Medulla oblongata (tissue), 1 donor: ENCODE results near the gene COPS3.

Experiments
- DNase-seq: peaks from one replicate; pipeline ENCODE4 v3.0.0-alpha.2; 2015; ENCODE audit errors: extremely low spot score

COPS3 gene

GRCh38 chr17:17280613-17281549 is at the start of gene COPS3:
Gene COPS3 (minus strand): TSS chr17:17281246. CDS start chr17:17281186, 60 bp downstream.
- DNase-seq, result peak; percentile 99

- no peak for DNase-seq
These were observed 47.2 kb upstream of the COPS3 start for GRCh38 chr17:17328251-17328650.

GRCh38 chr17:17326275-17326875 is 45.3 kb upstream of the COPS3 start:
- no peak for DNase-seq

GRCh38 chr17:17325816-17326215 is 44.8 kb upstream of the COPS3 start:
- no peak for DNase-seq

GRCh38 chr17:17325228-17325627 is 44.2 kb upstream of the COPS3 start:
- DNase-seq, result no peak

- DNase-seq, result no peak
These were observed 43.6 kb upstream of the COPS3 start for GRCh38 chr17:17324616-17325015.

- no peak for DNase-seq
These were observed 41.8 kb upstream of the COPS3 start for GRCh38 chr17:17322516-17323510.

- DNase-seq, result no peak
These were observed 40.4 kb upstream of the COPS3 start for GRCh38 chr17:17321356-17322025.

GRCh38 chr17:17320911-17321220 is 39.8 kb upstream of the COPS3 start:
- no peak for DNase-seq

GRCh38 chr17:17320188-17320910 is 39.3 kb upstream of the COPS3 start:
- no peak for DNase-seq

- DNase-seq, result no peak
These were observed 34.2 kb upstream of the COPS3 start for GRCh38 chr17:17315142-17315821.

GRCh38 chr17:17314501-17315071 is 33.5 kb upstream of the COPS3 start:
- DNase-seq, result no peak

- DNase-seq, result peak; percentile 24
These were observed 32.4 kb upstream of the COPS3 start for GRCh38 chr17:17313350-17313991.

GRCh38 chr17:17309356-17309755 is 28.3 kb upstream of the COPS3 start:
- no peak for DNase-seq

- DNase-seq, result peak; percentile 67
These were observed 24.3 kb upstream of the COPS3 start for GRCh38 chr17:17305281-17305801.

GRCh38 chr17:17304521-17304985 is 23.5 kb upstream of the COPS3 start:
- DNase-seq, result no peak

- DNase-seq, result no peak
These were observed 22.9 kb upstream of the COPS3 start for GRCh38 chr17:17303847-17304490.
